HG03135 (cell line): Measurements from ENCODE around the gene TUBA4A.
"Not testable (repeated sequence)": the region's sequence is repeated elsewhere in the genome, so short reads cannot be mapped to it uniquely, and the experiment has no call there.

ENCODE experiments used
- ATAC-seq: cut with Tn5 transposase; IDR thresholded peaks from one replicate; pipeline ENCODE4 v1.9.1; 2021; ENCODE audit warnings: mild to moderate bottlenecking, moderate library complexity; ENCODE audit not compliant: unreplicated experiment

Gene TUBA4A

GRCh38 chr2:219287116-219287440 lies 33.4 kb upstream of the TUBA4A start:
- not testable (repeated sequence) for ATAC-seq

- ATAC-seq = no peak
Observed at GRCh38 chr2:219286436-219287115, 32.9 kb upstream of the TUBA4A start.

- no peak for ATAC-seq
Observed at GRCh38 chr2:219285894-219286425, 32.2 kb upstream of the TUBA4A start.

- no peak for ATAC-seq
Observed at GRCh38 chr2:219285373-219285735, 31.6 kb upstream of the TUBA4A start.

GRCh38 chr2:219284501-219285372 lies 31.0 kb upstream of the TUBA4A start:
- ATAC-seq = no peak

GRCh38 chr2:219282943-219283581 lies 29.3 kb upstream of the TUBA4A start:
- no peak for ATAC-seq

DNA sequence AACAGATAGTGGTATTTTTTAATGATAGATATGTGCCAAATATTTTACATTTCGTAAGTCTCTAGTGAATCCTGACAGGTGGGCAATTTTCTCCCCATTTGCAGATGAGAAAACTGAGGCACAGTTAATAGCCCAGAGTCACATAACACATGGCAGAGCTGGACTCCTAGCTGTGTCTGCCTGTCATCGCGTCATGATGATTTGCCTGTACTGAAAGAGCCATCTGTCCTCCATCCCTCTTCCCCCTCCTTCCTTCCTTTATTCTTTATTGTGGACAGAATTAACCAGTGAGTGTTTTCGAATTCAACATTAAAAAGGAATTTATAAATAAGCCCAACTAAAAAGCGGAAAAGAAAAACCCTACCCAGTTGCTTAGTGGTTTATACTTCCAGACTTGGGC lies 28.7 kb upstream of the TUBA4A start:
- ATAC-seq = no peak

DNA sequence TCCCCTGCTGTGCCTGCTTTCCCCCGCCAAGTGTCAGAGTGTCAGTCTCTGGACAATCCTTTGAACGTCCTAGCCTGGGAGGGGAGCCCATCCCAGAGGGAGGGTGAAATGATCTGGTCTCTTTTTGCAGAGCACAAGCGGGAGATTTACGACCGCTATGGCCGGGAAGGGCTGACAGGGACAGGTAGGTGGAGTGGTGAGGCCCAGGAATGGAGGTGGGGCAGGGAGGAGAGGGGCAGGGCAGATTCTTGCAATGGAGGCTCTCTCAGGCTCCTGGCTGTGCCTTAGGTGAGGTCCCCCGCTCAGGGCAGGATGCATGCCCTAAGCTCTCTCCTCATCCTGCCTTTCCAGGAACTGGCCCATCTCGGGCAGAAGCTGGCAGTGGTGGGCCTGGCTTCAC lies 27.9 kb upstream of the TUBA4A start:
- ATAC-seq = no peak

DNA sequence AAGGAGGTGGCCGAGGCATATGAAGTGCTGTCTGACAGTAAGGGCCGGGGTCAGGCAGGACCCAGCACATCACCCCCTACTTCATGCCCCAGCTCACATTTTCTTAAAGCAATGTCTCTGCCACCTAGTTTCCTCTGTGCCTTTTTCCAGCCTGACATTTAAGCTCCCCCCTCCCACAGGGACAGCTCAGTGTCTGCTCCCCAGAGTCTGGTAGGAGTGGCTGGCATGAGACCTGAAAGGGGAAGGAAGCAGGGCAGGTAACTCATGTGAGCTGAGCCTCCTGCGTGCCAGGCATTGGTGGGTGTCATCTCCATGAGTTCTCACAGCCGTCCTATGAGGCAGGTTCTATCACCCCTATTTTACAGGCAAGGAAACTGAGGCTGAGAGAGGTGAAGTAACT lies 26.9 kb upstream of the TUBA4A start:
- ATAC-seq = no peak

DNA sequence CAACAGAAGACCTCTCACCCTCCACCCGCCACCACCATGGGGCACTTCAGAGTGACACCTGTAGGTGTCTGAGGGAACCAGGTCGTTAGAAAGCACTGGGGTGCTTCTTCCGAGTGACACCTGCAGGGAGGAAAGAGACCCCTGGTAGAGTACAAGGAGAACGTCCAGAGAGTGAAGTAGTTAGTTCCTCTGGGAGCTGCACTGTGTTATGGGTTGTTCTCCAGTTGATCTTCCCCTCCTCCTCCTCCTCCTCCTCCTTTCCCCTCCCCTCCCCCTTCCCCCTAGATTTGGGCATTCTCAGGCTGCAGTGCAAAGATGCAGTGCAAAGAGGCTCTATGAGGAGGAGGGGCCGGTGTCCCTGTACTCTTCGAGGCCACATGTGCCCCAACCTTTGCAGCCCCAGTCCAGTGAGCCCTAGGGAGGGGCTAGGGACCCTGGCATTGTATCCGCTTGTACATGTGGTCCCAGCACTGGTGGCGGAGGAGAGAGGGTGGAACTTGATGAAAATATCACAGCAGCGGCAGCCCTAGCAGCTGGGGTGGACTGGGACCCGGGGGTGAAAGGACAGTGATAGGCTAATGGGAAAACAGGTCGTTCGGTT lies 26.3 kb upstream of the TUBA4A start:
- no peak for ATAC-seq

GRCh38 chr2:219279151-219279915 lies 25.6 kb upstream of the TUBA4A start, which contains the start of gene DNAJB2:
DNAJB2 (plus strand) TSS chr2:219279366; CDS start chr2:219279834, 468 bp downstream.
- ATAC-seq = peak; percentile 83

DNA sequence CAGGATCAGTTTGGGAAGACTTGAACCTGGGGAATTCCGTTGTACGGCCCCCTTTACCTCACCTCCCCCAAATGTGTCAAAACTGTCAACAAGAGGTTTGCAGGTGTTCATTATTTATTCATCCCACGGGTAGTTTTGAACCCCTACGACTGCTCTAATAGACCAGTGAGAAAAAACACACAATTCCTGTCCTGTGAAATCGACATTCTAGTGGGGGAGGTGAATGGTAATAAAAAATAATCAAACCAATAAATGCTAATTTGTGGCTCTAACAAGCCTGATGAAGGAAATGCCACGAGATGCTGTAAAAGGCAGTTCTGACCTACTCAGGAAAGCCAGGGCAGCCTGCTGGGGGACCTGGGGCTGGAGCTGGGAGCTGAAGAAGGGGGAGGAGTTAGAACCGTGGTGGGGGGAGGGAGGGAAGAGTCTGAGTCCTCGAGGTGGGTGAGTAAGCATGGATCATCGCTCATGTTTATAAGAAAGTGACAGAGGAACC lies 25.0 kb upstream of the TUBA4A start:
- no peak for ATAC-seq

GRCh38 chr2:219277703-219278654 lies 24.3 kb upstream of the TUBA4A start:
- no peak for ATAC-seq

DNA sequence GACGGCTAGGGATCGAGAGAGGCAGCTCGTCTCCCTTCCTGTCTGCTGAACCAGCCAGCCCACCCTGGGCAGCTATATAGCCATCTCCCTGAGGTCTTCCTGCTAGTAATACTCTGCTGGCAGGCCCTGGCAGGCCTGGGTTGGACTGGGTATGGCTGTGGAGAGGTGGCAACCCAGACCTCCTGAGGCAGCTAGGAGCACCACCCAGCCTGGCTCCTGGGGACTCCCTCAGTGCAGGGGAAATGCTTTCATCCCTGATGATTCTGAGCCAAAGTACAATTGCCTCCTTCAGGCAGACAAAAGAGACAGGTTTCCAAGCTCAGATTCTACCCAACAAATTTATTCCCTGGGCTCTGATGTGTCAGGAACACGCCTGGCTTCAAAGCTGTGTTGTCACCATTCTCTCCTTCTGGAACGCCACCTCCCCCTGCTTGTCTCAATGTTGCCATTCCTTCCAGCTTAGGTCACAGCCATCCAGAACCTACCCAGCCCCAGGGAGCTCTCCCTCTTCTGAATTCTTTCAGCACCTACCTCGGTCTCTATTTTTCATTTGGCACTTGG lies 20.7 kb upstream of the TUBA4A start:
- no peak for ATAC-seq

DNA sequence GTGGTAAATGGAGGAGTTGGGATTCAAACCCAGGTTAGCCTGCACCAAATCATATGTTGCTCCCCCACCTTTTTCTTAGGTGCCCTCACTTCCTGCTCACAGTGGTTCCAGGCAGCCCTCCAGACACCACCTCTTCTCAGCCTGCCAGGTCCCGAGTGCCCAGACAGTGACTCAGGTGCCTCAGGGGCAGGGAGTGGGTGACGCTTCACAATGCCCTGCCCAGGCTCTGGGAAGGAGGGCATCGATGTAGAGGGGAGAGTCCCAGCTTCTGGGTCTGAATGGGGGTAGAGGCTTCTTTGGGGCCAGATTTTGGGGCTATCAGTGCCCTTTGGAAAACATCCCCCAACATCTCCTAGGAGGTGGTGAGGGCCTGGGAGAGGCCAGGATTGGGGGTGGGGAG lies 20.2 kb upstream of the TUBA4A start:
- ATAC-seq = no peak

DNA sequence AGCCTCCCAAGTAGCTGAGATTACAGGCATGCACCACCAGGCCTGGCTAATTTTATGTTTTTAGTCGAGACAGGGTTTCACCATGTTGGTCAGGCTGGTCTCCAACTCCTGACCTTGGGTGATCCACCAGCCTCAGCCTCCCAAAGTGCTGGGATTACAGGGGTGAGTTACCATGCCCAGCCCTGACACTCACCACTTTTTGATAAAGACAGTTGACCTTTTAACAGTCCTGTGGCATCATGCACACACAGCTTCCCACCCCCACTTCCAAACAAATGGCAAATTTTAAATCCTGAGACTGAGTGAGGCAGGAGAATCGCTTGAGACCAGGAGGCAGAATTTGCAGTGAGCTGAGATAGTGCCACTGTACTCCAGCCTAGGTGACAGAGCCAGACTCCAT lies 19.3 kb upstream of the TUBA4A start:
- ATAC-seq = no peak

DNA sequence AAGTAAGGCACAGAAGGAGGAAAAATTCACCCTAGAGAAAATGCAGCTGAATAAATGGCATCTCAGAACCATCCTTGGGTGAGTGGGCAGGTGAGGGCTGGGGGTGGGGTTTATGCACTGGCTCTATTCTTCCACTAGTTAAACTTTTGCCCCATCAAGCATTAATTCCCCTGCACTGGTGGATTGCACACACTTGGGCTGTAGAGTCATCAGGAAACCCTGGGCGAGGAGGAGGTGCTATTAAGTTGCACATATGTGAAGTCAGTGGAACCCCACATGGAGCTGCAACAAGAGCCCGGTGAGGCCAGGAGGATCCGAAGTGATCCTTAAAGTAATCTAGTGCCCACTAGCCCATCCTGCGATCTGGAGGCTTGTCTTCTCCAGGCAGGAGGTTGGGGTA lies 18.6 kb upstream of the TUBA4A start:
- no peak for ATAC-seq

DNA sequence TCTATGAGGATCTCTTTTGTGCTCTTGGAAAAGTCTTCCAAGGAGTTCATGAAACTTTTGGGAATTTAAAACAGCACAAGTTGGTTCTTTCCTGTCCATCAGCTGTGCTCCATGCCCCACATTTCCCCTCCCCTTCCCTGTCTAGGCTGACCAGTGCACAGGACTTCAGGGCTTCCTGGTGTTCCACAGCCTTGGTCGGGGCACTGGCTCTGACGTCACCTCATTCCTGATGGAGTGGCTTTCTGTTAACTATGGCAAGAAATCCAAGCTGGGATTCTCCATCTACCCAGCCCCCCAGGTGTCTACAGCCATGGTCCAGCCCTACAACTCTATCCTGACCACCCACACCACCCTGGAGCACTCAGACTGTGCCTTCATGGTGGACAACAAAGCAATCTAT lies 17.3 kb upstream of the TUBA4A start:
- no peak for ATAC-seq

GRCh38 chr2:219270055-219270372 lies 16.3 kb upstream of the TUBA4A start:
- no peak for ATAC-seq
